Neural cell (in vitro differentiated cells): Measurements from ENCODE around the gene GTPBP6.

Experiments
- EP300 ChIP-seq: fragments of 450-650 bp; conservative IDR thresholded peaks from 2 replicates; pipeline ENCODE4 v1.6.1; 2014; ENCODE audit warnings: antibody characterized with exemption, mild to moderate bottlenecking, moderate library complexity; ENCODE audit not compliant: poor library complexity, severe bottlenecking
- EZH2 ChIP-seq: fragments of 200-600, 300-800 bp; shearing (Covaris generic), sonication (generic); IDR thresholded peaks from 2 replicates; pipeline ENCODE4 v1.6.1; 2014; ENCODE audit warnings: antibody characterized with exemption, low read length, borderline replicate concordance, mild to moderate bottlenecking; ENCODE audit not compliant: insufficient read depth, poor library complexity, severe bottlenecking
- POLR2AphosphoS5 ChIP-seq: IDR thresholded peaks from 2 replicates; pipeline ENCODE4 v1.6.1; 2012
- RAD21 ChIP-seq: fragments of 450-650 bp; conservative IDR thresholded peaks from 2 replicates; pipeline ENCODE4 v1.6.1; 2014; ENCODE audit warnings: antibody characterized with exemption, mild to moderate bottlenecking, moderate library complexity
- SMC3 ChIP-seq: fragments of 450-650 bp; conservative IDR thresholded peaks from 2 replicates; pipeline ENCODE4 v1.6.1; 2014; ENCODE audit warnings: antibody characterized with exemption, mild to moderate bottlenecking, moderate library complexity; ENCODE audit not compliant: poor library complexity
- TF ChIP-seq, protein P1 (sequence below): fragments of 450-650 bp; IDR thresholded peaks from 2 replicates; pipeline ENCODE4 v1.5.1; 2014; ENCODE audit warnings: antibody characterized with exemption, mild to moderate bottlenecking, moderate library complexity; ENCODE audit not compliant: poor library complexity, severe bottlenecking
- TF ChIP-seq, protein P2 (sequence below): IDR thresholded peaks from 2 replicates; pipeline ENCODE4 v1.6.1; 2012; ENCODE audit warnings: borderline replicate concordance

DNA sequence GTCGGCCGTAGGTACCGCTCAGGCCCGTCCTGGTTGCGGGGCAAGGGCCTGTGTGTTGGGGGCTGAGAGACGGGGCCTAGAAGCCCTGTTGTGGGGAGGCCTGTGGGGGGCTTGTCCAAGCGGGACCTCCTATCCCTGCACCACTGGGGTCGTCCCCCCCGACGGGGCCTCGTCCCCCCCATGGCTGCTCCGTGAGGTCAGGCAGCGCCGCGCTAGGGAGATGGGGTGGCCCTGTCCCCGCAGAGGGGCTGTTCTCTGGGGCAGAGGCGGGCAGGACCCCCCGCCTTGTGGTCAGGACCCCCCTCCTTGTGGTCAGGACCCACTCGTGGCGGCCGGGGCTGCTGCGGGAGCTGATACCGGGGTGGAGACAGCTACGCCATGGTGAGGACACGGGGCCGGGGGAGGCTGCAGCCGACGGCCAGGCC lies 12.1 kb upstream of the GTPBP6 start:
- TF ChIP-seq, protein P1, sequence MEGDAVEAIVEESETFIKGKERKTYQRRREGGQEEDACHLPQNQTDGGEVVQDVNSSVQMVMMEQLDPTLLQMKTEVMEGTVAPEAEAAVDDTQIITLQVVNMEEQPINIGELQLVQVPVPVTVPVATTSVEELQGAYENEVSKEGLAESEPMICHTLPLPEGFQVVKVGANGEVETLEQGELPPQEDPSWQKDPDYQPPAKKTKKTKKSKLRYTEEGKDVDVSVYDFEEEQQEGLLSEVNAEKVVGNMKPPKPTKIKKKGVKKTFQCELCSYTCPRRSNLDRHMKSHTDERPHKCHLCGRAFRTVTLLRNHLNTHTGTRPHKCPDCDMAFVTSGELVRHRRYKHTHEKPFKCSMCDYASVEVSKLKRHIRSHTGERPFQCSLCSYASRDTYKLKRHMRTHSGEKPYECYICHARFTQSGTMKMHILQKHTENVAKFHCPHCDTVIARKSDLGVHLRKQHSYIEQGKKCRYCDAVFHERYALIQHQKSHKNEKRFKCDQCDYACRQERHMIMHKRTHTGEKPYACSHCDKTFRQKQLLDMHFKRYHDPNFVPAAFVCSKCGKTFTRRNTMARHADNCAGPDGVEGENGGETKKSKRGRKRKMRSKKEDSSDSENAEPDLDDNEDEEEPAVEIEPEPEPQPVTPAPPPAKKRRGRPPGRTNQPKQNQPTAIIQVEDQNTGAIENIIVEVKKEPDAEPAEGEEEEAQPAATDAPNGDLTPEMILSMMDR, result no peak
- TF ChIP-seq EP300 (no peak), RAD21 (no peak), SMC3 (no peak), EZH2 (no peak), POLR2AphosphoS5 (no peak)
- TF ChIP-seq, protein P2, sequence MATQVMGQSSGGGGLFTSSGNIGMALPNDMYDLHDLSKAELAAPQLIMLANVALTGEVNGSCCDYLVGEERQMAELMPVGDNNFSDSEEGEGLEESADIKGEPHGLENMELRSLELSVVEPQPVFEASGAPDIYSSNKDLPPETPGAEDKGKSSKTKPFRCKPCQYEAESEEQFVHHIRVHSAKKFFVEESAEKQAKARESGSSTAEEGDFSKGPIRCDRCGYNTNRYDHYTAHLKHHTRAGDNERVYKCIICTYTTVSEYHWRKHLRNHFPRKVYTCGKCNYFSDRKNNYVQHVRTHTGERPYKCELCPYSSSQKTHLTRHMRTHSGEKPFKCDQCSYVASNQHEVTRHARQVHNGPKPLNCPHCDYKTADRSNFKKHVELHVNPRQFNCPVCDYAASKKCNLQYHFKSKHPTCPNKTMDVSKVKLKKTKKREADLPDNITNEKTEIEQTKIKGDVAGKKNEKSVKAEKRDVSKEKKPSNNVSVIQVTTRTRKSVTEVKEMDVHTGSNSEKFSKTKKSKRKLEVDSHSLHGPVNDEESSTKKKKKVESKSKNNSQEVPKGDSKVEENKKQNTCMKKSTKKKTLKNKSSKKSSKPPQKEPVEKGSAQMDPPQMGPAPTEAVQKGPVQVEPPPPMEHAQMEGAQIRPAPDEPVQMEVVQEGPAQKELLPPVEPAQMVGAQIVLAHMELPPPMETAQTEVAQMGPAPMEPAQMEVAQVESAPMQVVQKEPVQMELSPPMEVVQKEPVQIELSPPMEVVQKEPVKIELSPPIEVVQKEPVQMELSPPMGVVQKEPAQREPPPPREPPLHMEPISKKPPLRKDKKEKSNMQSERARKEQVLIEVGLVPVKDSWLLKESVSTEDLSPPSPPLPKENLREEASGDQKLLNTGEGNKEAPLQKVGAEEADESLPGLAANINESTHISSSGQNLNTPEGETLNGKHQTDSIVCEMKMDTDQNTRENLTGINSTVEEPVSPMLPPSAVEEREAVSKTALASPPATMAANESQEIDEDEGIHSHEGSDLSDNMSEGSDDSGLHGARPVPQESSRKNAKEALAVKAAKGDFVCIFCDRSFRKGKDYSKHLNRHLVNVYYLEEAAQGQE, result no peak
